ENCODE results near the gene GTPBP4.

DNA sequence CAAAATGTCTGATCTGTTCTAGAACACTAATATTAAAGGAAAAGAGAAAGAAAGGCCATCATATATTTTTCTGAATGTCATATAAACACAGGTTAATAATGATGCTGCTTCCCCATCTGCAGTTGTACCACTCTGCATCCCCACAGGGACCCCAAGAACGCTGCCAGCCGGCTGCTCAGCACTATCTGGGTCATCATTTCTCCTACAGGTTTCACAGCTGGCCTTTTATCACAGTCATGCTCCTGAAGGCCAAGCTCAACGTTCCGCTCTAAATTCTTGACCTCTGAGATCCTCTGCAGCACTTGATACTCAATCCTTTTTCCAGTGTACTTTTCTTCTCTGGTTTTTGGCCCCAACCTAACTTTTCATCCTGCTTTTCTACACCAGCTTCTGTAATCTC lies 55.9 kb downstream of the GTPBP4 start:
- TF ChIP-seq POLR2A (IDR thresholded peaks at IDR 0.05) (no peak), POLR2AphosphoS5 (IDR thresholded peaks at IDR 0.05) (no peak), EP300 (IDR thresholded peaks at IDR 0.05) (no peak)
- TF ChIP-seq, protein P1, sequence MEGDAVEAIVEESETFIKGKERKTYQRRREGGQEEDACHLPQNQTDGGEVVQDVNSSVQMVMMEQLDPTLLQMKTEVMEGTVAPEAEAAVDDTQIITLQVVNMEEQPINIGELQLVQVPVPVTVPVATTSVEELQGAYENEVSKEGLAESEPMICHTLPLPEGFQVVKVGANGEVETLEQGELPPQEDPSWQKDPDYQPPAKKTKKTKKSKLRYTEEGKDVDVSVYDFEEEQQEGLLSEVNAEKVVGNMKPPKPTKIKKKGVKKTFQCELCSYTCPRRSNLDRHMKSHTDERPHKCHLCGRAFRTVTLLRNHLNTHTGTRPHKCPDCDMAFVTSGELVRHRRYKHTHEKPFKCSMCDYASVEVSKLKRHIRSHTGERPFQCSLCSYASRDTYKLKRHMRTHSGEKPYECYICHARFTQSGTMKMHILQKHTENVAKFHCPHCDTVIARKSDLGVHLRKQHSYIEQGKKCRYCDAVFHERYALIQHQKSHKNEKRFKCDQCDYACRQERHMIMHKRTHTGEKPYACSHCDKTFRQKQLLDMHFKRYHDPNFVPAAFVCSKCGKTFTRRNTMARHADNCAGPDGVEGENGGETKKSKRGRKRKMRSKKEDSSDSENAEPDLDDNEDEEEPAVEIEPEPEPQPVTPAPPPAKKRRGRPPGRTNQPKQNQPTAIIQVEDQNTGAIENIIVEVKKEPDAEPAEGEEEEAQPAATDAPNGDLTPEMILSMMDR (IDR thresholded peaks at IDR 0.05) = no peak

All from gastroesophageal sphincter (tissue), 3 donors.